NCI-H1092 treated with DMSO at 0.1 percent for 48 hours (cell line): ENCODE measurements around the gene SLCO4A1.
"Not testable (repeated sequence)": the region's sequence is repeated elsewhere in the genome, so short reads cannot be mapped to it uniquely, and the experiment has no call there.

Experiments
- DNase-seq: peaks from one replicate; lab custom pipeline; 2025; lab: John Stamatoyannopoulos, UW

Gene SLCO4A1

DNA sequence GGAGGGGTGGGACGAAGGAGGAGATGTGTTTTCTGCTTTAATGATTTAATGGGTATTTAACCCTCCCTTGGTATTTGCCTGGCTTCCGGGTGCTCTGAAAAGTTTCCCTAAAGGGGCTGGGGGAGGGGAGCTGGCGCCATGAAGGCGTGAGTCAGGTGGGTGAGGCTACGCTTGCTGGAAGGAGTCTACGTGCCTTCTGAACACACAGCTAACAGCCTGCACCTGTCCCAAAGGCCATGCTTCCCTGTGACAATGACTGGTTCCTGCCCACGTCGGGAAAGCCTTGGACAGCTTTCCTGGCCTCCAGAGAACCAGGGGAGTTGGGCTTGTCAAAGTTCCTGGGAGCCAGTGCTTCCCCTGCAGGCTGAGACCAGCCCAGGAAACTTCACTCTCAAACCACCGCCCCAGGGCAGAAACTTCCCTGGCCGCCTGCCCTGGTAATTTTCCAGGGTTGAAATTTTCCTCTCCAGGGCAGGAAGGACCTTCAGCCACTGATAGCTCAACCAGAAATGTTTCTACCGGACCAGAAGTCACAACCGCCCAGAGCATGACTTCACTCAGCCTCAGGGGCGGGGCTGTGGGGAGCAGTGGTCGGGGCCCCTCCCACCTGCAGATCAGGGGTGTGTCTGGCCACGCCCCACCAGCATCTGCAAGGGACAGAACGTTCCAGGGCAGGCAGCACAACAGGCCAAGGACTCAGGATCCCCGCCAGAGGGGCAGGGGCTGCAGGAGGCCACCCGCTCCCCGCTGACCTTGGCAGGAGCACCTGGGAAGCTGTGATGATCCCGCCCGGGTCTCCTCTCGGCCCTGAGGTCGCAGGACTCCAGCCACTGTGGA lies 18.6 kb upstream of the SLCO4A1 start:
- DNase-seq, result no peak

DNA sequence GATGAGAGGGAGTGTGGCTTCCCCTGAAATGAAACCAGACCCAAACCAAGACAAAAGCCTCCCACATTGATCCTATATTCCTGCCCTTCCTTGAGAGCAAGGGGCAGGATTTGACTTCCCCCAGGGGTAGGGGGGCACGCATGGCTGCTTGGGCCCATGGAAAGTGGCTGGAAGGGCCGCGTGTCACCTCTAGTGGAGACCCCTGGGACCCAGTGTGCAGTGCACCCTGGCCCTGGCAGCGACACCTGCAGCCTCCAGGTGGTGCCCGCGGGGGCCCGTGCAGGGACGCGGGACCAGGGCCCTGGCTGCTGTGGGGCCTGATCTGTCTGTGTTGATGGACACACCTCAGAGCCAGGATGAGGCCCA lies 18.0 kb upstream of the SLCO4A1 start:
- DNase-seq, result no peak

DNA sequence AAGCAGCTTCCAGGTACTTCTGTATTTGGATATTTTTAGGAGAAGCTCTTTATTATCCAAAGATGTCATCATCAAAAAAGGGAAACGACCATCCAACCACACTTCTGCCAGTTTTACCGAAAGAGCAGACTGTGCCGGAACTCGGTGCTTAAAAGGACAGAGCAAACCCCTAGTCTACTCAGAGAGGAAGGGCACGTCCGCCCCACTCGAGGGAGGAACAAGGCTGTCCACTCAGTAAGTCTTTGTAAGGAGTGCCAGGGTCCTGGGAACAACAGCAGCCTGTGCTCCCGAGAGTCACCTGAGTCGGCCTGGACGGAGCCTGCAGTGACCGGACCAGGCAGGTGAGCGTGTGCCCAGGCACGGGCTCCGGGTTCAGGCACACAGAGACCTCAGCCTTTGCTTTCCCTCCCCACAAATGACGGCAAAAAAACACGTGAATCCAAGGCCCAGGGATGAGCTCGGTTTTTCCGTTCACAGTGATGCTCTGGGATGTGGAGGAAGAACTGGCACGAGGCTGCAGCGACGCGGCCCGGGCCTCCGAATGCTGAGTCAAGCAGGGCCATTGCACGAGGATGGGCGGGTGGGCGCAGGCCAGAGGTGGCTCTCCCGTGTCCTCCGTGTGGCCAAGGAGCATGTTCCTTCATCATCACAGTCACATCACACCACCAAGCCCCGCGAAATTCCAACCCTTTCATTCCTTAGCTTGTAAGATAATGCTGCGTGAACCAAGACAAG lies 17.4 kb upstream of the SLCO4A1 start:
- no peak for DNase-seq

DNA sequence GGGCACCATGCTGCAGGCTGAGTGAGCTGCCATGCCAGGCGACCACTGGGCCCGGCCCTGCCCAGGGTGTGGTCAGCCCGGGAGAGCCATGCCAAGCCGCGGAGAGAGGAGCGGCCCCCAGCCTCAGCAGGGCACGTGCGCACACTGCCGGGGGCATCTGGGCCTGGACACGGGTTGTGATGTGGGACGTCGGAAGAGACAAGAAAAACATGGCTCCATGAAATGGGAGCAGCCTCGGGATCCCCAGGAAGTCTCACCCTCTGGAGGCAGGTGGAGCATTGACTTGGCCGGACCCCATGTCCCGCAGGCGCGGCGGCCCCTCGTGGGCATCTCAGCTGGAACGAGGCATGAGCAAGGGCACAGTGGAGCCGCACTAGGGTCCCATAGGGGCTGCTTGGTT lies 16.8 kb upstream of the SLCO4A1 start:
- DNase-seq, result no peak

DNA sequence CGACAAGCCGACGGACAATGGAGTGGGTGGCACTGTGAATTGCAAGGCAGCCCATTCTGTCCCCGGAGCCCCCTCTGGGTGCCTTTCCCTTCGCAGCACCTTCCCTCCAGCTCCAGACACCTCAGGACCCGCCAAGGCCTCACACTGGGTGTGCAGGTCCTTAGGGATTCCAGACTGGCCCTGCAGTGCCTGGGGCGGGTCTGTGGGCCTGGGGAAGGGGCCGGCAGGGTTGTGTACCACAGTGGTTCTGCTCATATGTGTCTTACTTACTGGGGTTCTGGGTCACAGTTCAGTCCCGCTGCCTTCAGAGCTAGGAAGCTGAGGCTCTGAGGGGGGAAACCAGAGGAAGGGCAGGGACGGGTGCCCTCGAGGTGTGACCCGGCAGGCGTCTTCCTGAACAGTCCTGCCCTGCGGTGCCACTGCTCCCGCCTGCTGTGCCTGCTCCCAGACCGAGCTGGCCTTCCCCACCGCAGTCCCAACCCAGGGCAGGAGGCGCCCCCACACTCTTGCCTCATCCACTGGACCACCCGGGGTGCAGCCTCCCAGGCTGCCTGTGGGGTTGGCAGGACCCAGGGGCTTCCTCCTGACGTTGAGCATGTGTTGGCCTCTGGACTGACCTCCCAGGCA lies 16.3 kb upstream of the SLCO4A1 start:
- DNase-seq, result no peak

DNA sequence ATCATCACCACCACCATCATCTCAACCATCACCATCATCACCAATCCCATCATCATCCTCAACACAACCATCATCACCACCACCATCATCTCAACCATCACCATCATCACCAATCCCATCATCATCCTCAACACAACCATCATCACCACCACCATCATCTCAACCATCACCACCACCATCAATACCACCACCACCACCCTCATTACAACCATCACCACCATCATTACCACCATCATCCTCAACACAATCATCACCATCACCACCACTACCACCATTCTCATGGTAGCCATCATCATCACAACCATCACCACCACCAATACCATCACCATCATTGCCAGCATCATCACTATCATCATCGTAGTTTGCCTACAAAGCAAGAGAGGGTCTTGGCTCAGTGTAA lies 14.9 kb upstream of the SLCO4A1 start:
- not testable (repeated sequence) for DNase-seq

DNA sequence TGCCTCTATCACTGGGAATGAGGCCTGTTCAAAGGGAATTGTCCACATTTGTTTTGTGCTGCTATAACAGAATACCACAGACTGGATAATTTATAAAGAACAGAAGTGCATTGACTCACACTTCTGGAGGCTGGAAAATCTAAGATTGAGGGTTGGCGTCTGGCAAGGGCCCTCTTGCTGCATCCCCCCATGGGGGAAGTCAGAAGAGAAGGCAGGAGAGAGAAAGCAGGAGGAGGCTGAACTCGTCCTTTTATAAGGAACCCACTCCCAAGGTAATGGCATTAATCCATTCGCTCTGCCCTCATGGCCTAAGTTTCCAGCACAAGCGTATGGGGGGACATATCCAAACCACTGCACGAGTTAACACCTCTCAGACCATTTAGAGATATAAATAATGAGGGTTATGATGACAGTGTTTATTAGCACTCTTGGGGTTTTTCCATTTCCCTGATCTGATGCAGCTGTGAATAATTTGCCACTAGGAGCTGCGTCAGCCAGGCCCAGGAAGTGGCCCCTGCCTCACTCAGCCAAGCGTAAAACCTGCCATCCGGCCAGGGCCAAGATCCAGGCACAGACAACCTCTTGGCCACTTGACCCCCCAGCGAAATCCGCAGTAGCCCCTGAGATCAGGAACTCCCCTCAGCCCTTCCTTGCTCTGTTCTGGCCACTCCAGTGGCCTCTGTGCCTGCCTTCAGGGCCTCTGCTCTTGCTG lies 14.2 kb upstream of the SLCO4A1 start:
- DNase-seq, result no peak

DNA sequence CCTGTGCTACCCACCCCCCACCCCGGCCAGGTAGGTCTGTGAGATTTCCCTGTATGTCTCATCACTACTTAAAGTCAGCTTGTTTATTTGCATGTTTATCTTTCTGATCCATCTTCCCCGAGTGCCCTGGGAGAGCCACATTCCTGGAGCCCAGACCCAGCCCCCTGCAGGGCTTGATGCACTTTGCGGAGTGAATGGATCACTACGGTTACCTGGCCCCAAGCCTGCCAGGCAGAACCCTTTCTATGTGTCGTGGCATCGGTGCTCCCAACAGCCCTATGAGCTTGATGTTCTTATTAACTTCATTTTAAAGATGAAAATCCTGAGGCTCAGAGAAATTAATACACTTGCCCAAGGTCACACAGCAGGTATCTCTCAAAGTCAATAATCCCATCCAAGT lies 13.6 kb upstream of the SLCO4A1 start:
- DNase-seq, result no peak

DNA sequence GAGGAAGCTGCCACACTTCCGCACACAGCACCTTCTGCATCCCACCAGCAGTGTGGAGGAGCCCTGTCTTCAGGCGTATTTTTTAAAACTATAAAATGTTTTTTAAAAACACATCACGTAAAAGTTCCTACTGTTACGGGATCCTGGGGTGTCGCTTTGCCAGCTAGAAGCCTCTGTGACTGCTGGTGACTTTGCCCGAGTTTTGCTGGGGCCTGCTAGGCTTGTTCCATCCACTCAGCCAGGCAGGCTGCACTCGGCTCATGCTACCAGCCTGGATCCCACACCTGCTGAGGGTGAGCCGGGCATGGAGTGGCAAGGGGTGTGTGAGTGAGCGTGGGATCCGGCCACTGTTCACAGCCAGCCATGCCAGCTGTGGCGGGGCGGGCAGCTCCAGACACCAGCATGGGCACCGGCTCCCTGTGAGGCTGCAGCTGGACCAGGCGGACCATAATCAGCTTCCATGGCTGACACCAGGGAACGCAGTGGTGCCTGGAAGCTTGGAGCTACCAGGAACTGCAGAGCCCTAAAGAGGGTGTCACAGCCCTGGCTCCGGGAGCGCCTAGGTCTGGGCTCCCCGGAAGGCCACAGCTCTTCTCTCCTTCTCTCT lies 12.3 kb upstream of the SLCO4A1 start:
- DNase-seq, result no peak

DNA sequence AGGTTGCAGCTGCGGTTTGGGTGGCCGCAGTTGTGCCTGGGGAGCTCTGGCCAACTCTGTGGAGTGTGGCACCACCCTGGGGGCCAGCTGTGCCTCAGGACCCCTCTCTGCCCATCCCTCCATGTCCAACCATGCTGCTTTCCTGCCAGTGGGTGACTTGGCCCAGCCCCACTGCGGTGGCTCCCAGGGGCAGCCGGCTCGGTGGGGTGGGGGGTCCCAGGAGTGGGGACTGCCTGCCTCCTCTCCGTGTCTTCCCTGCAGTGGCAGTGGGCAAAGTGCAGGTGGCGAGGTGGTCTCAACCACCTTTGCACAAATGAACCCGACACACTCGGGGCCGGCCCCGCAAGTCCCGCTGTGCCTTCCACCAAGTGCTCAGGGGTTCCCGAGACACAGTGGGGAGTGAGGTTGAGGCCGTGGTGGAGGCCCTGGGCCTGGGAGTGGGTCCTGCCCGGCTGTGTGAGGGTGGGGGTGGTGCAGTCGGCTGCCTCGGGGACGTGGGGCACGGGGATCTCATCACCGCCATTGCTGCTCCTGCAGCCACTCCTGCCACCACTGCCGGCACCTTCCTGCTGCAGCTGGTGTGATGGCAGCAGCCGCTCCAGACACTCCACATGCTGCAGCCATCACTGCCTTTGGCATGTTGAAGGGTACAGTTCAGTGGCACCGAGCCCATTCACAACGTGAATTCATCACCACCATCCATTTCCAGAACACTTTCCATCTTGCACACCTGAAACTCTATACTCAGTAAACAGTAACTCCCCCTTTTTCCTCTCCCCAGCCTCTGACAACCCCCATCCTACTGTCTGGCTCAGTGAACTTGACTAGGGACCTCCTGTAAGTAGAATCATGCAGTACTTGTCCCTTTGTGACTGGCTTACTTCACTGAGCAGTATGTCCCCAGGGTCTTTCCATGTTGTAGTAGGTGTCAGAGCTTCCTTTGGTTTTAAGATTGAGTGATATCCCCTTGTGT lies 10.7 kb upstream of the SLCO4A1 start:
- DNase-seq, result peak; percentile 85

DNA sequence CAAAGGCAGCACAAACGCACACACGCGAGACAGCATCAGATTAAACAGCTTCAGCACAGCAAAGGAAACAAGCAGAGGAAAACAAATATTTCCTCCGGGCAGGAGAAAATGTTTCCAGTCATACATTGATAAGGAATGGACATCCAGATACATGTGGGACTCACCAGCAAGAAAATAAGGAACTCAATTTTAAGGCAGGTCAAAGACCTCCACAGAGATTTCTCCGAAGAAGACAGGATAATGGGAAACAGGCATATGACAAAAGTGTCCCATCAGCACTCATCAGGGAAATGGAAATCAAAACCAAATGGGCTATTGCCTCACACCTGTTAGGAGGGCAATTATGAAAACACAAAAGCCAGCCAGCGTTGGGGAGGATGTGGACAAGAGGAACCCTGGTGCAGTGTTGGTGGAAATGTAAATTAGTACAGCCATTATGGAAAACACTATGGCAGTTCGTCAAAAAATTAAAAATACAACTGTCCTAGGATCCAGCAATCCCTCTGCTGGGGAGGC lies 9.7 kb upstream of the SLCO4A1 start:
- peak; percentile 17 for DNase-seq

DNA sequence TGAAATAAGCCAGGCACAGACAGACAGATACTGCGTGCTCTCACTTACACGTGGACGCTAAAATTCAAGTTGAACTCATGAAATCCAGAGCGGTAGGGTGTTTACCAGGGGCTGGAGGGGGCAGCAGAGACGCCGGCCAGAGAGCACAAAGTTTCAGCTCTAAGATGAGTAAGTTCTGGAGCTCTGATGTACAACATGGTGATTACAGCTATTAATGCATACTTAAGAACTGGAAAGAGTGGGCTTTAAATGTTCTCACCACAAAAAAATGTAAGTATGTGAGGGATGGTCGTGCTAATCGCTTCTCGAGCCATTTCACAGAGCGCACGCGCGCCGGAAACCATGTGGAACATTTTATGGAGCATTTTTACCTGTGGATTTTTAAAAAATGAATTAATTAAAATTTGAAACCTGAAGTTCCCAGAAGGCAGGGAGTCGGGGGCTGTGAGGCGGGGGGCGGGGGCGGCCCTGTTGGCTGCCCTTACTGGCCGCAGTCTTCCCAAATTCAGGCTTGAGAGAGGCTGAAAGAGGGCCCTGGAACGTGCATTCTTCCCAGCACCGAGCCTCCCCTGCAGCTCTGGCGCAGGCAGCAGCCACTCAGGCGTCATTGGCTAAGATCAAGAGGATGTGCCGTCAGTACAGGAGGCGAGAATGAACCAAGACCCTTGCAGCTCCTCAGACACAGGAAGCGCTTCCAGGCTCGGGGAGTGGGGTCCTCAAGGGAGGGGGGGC lies 8.5 kb upstream of the SLCO4A1 start:
- no peak for DNase-seq

DNA sequence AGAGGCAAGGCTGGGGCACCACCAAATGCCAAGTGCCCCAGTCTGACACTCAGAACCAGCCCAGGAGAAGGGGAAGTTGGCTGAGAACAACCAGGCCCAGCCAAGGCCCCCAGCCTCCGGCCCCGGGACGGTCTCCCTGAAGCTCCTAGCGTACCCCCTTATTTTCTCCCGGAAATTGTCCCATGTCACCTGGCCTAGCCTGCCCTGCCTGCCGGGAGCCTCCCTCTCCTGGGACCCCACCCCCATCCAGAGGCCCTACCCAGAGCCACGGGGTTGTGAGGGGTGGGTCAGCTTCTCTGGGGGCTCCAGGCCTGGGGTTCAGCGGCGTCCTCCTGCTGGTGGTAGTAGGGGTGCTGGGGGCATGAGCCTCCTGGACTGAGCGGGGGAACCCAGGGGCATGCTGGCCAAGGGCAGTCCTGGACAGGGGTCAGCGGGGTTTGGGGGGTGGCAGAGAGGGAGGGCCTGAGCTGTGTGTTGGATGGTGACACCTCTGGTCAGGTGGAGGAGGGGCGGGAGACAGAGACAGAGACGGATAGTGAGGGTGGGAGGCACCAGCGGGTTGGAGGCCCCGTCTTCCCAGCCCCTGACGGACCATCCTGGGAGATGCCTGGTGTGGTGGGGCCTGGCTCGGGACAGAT lies 7.9 kb upstream of the SLCO4A1 start:
- DNase-seq, result no peak

DNA sequence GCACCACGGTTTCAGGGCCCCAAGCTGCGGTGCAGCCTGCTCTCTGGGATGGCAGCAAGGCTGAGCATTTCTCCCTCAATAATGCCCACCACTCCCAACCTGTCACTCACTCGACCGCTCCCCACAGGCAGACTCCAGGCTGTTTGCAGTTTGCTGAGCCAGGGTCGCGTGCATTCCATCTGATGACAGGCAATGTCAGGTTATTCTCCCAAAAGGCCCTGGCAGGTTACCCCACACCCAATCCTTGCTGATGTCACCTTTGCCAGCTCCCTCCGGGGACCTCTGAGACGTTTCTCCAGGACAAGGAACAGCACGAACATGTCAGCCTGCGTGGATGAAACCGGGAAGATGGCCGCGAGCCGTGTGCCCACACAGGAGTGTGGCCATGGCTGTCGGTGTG lies 7.1 kb upstream of the SLCO4A1 start:
- no peak for DNase-seq

DNA sequence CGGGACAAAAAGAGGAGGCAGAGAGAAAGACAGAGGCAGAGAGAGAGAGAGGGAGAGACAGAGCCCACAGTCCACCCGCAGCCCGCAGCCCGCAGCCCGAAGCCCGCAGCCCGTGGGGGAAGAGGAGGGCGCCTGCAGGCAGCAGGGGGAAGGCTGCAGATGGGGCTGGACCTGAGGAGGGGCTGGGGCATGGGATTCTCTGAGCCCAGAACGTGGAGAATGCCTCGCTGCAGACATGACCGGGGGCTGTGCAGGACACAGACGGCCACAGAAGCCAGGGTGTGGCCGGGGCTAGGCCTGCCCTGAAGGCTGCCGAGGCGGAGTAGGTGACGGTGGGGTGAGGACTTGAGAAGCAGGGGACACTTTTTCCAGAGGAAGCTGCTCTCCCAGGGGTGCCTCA lies 6.5 kb upstream of the SLCO4A1 start:
- DNase-seq, result no peak

DNA sequence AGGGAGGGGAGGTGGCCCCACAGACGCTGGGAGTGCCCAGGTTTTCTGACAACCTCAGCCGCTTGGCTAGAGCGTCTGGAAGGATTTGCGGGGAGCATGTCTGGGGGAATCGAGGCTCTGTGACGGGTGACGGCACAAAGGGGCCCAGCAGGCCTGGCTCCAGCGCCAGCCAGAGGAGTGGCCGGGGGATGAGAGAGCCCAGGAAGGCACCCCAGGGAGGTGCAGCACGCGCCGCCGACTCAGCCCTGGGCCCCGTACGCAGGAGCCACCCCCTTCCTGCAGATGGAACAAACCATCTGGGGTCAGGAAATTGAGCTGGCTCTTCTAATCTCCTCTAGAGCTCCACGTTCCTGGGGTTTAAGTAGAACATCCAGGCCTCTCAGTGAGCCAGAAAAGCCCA lies 5.9 kb upstream of the SLCO4A1 start:
- DNase-seq, result no peak

DNA sequence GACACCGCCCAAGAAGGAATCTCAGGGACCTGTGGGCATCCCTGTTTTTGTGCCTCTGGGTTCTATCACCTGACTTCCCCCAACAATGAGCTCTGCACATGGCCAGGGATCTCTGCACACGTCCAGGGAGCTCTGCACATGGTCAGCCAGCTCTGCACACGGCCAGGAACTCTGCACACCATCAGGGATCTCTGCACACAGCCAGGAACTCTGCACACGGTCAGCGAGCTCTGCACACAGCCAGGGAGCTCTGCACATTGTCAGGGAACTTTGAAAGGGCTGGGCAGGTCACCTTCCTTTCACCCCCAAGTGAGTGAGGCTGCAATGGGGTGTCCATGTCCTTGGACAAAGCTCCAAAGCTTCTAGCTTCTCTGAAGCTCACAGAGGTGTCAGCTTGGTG lies 5.2 kb upstream of the SLCO4A1 start:
- DNase-seq, result no peak

DNA sequence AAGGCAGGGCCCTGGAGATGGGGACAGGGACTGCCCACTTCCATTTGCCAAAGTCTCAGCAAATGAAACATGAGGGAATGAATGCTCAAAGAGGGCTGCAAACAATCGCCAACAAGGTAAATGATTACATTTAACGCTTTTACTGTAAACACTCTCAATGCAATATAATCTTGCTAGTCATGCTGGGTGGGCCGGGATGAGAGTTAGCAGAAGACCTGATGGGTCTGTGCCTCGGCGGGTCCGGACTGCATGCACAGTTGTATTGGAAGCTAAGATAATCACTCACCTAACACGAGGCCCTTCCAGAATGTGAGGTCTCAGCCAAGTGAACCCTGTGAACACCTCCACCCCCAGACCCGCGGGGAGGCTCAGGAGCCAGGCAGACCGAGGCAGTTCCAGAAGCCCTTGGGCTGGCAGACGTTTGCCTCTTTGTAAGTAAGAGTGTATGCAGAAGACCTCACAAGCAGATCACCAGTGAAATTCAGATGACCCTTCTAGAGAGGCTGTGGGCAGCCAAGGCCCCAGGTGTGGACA lies 4.7 kb upstream of the SLCO4A1 start:
- no peak for DNase-seq

DNA sequence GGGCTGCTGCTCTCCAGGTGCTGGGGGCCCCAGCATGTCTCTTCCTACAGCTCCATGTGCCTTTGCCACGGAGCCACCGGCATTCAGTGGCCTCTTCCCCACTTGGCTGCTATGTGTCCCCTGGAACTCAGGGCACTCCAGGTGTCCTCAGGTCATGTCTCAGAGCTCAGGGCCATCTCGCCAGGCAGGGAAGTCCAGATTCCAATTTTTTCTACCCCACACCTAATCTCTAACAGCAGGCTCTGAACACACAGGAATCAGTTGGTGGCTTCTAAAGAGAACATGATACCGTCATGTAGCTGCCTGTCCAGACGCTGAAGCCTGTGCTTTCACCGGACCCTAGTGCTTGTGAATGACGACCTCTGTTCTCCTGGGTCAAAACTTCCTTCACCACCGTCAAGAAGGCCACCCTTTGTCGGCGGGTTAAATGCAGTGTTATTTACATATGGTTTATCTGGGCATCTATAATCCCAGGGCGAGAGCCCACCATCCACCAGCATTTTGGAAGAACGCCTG lies 4.2 kb upstream of the SLCO4A1 start:
- DNase-seq, result no peak
